Duodenal mucosa (tissue), 2 donors: Measurements from ENCODE around the gene MOCOS.

Experiments used
- H3K27ac ChIP-seq: one replicate; pipeline ENCODE4 v1.7.0; 2013; ENCODE audit warnings: low read depth, low read length
- H3K27me3 ChIP-seq, 2 donors: one replicate each; pipeline ENCODE4 v1.7.0; 2013; ENCODE audit warnings: low read length in 2 of 2, control low read depth in 1 of 2; ENCODE audit not compliant: insufficient read depth in 2 of 2, control insufficient read depth in 1 of 2
- H3K36me3 ChIP-seq, 2 donors: one replicate each; pipeline ENCODE4 v1.7.0; 2013; ENCODE audit warnings: low read length in 2 of 2, control low read depth in 1 of 2; ENCODE audit not compliant: insufficient read depth in 2 of 2, control insufficient read depth in 1 of 2
- H3K4me1 ChIP-seq, 2 donors: one replicate each; pipeline ENCODE4 v1.7.0; 2013; ENCODE audit warnings: low read length in 2 of 2, control low read depth in 1 of 2; ENCODE audit not compliant: insufficient read depth in 2 of 2, control insufficient read depth in 1 of 2
- H3K4me3 ChIP-seq, 2 donors: one replicate each; pipeline ENCODE4 v1.7.0; 2013; ENCODE audit warnings: low read length in 2 of 2, low read depth in 1 of 2
- H3K9ac ChIP-seq, 2 donors: one replicate each; pipeline ENCODE4 v1.7.0; 2013; ENCODE audit warnings: low read length in 2 of 2, low read depth in 1 of 2
- H3K9me3 ChIP-seq, 2 donors: one replicate each; pipeline ENCODE4 v1.7.0; 2013; ENCODE audit warnings: low read length in 2 of 2, control low read depth in 1 of 2; ENCODE audit not compliant: control insufficient read depth in 1 of 2

Gene MOCOS

GRCh38 chr18:36296650-36297416 is 109.5 kb downstream of the MOCOS start:
- peaks cover 41 to 48% of the 10 kb centered on the region in 2 donors for H3K27me3 ChIP-seq
- H3K4me3 ChIP-seq = peak overlapping the region; percentile 36 to 53
- no peaks in the 10 kb centered on the region for H3K9me3 ChIP-seq
- no peak overlapping the region for H3K9ac ChIP-seq
- no peak overlapping the region for H3K27ac ChIP-seq
- H3K36me3 ChIP-seq = no peaks in the 10 kb centered on the region
- peaks cover 0 to 4% of the 10 kb centered on the region in 2 donors for H3K4me1 ChIP-seq

- Histone ChIP-seq H3K9me3 (no peaks in the 10 kb centered on the region), H3K4me3 (peak within 1 kb of the TSS; percentile 36 to 53), H3K27ac (no peak within 1 kb of the TSS), H3K36me3 (no peaks in the 10 kb centered on the region), H3K9ac (no peak within 1 kb of the TSS), H3K27me3 (peaks cover 45 to 52% of the 10 kb centered on the region in 2 donors), H3K4me1 (peaks cover 0 to 4% of the 10 kb centered on the region in 2 donors)
Observed at GRCh38 chr18:36297417-36298125, 110.3 kb downstream of the MOCOS start, which contains the start of gene FHOD3. Gene FHOD3 (plus strand): TSS chr18:36297713. CDS start chr18:36297836, 123 bp downstream.

- Histone ChIP-seq H3K4me1 (peaks cover 0 to 4% of the 10 kb centered on the region in 2 donors), H3K4me3 (peak overlapping the region in 1 of 2 donors; percentile 52), H3K27ac (no peak overlapping the region), H3K27me3 (peaks cover 51 to 55% of the 10 kb centered on the region in 2 donors), H3K9me3 (no peaks in the 10 kb centered on the region), H3K36me3 (no peaks in the 10 kb centered on the region), H3K9ac (no peak overlapping the region)
Observed at GRCh38 chr18:36298126-36298741, 110.9 kb downstream of the MOCOS start.

- Histone ChIP-seq H3K27me3 (peaks cover 48 to 52% of the 10 kb centered on the region in 2 donors), H3K9me3 (no peaks in the 10 kb centered on the region), H3K4me1 (peaks cover 0 to 4% of the 10 kb centered on the region in 2 donors), H3K36me3 (no peaks in the 10 kb centered on the region), H3K4me3 (no peak overlapping the region), H3K27ac (no peak overlapping the region), H3K9ac (no peak overlapping the region)
Observed at GRCh38 chr18:36299015-36299414, 111.7 kb downstream of the MOCOS start.

- Histone ChIP-seq H3K9ac (no peak overlapping the region), H3K9me3 (no peaks in the 10 kb centered on the region), H3K27ac (no peak overlapping the region), H3K4me1 (peaks cover 0 to 4% of the 10 kb centered on the region in 2 donors), H3K27me3 (peaks cover 37 to 40% of the 10 kb centered on the region in 2 donors), H3K36me3 (no peaks in the 10 kb centered on the region), H3K4me3 (no peak overlapping the region)
Observed at GRCh38 chr18:36300211-36300610, 112.9 kb downstream of the MOCOS start.

- no peaks in the 10 kb centered on the region for H3K9me3 ChIP-seq
- no peaks in the 10 kb centered on the region for H3K4me1 ChIP-seq
- H3K36me3 ChIP-seq = no peaks in the 10 kb centered on the region
- H3K4me3 ChIP-seq = no peak overlapping the region
- no peak overlapping the region for H3K9ac ChIP-seq
- peaks cover 28 to 29% of the 10 kb centered on the region in 2 donors for H3K27me3 ChIP-seq
- H3K27ac ChIP-seq = no peak overlapping the region
Observed at GRCh38 chr18:36301884-36302283, 114.6 kb downstream of the MOCOS start.

GRCh38 chr18:36302676-36303075 is 115.4 kb downstream of the MOCOS start:
- no peaks in the 10 kb centered on the region for H3K9me3 ChIP-seq
- H3K4me3 ChIP-seq = no peak overlapping the region

GRCh38 chr18:36303211-36303844 is 116.0 kb downstream of the MOCOS start:
- Histone ChIP-seq H3K27ac (no peak overlapping the region), H3K9ac (no peak overlapping the region), H3K27me3 (peaks cover 26 to 28% of the 10 kb centered on the region in 2 donors), H3K36me3 (no peaks in the 10 kb centered on the region), H3K9me3 (no peaks in the 10 kb centered on the region), H3K4me3 (no peak overlapping the region), H3K4me1 (no peaks in the 10 kb centered on the region)

More at GRCh38 chr18:36302676-36303075, 115.4 kb downstream of the MOCOS start:
- H3K4me1 ChIP-seq = no peaks in the 10 kb centered on the region
- H3K27me3 ChIP-seq = peaks cover 28% of the 10 kb centered on the region in 2 donors
- no peaks in the 10 kb centered on the region for H3K36me3 ChIP-seq
- no peak overlapping the region for H3K27ac ChIP-seq
- no peak overlapping the region for H3K9ac ChIP-seq

- Histone ChIP-seq H3K4me3 (no peak overlapping the region), H3K27me3 (peaks cover 16 to 18% of the 10 kb centered on the region in 2 donors), H3K4me1 (peaks cover 0 to 3% of the 10 kb centered on the region in 2 donors), H3K27ac (no peak overlapping the region), H3K9me3 (no peaks in the 10 kb centered on the region), H3K36me3 (no peaks in the 10 kb centered on the region), H3K9ac (no peak overlapping the region)
Observed at GRCh38 chr18:36304723-36305122, 117.4 kb downstream of the MOCOS start.
